SW480 (cell line): ENCODE results near the gene COA6.
"Not testable (repeated sequence)": the region's sequence is repeated elsewhere in the genome, so short reads cannot be mapped to it uniquely, and the experiment has no call there.

Experiments used
- DNase-seq: peaks from one replicate; pipeline ENCODE4 v3.0.0-alpha.2; 2016; ENCODE audit warnings: low spot score

The COA6 gene, protein sequence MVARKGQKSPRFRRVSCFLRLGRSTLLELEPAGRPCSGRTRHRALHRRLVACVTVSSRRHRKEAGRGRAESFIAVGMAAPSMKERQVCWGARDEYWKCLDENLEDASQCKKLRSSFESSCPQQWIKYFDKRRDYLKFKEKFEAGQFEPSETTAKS

DNA sequence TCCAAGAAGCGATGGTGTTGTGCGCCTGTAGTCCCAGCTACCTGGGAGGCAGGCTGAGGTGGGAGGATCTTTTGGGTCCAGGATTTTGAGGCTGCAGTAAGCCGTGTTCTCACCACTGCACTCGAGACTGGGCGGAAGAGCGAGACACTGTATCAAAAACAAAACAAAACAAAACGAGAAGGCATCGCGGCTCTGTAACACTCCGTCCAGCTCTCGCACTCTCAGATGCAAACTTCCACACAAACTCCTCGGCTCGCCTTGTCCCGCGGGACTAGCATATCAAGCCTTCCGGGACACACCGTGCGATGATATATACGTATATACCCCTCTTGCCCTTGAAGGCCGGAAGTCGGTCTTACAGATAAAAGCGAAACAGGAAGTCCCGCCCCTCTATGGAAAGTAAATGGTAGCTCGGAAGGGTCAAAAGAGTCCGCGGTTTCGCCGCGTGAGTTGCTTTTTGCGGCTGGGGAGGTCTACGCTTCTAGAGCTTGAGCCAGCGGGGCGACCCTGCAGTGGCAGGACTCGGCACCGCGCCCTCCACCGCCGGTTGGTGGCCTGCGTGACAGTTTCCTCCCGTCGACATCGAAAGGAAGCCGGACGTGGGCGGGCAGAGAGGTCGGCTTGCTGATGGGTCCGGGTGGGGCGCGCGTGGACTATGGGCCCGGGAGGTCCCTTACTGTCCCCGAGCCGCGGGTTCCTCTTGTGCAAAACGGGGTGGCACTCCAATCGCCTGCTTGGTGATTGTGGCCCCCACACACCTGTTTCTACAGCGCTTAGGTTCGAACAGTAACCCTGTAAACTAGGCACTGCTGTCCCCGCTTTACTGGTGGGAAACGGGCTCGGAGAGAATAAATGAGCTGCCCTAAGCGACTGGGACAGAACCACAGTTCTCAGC is at the start of gene COA6:
Gene COA6 (plus strand): TSS at position 393 of the 895 bp plus-strand sequence. CDS start 11 bp downstream, at position 404.
- peak; percentile 97 for DNase-seq

DNA sequence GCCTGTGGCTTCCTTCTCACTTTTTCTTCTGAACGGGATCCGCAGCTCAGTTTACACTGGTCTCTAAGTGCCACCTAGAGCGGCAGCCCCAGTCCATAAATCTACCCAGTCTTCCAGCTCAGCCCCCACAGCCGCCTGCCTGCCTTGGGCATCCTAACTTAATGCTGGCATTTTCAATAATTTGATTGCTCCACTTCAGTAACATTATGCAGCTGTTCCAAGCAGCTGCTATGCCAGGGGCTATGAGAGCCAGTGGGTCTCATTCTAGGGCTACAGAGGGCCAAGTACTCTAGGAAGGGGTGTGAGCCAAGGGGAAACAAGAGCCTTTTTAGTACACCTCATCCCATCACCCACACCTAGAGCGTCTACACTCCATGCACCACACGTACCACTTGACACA is 48.4 kb upstream of the COA6 start:
- DNase-seq, result no peak

DNA sequence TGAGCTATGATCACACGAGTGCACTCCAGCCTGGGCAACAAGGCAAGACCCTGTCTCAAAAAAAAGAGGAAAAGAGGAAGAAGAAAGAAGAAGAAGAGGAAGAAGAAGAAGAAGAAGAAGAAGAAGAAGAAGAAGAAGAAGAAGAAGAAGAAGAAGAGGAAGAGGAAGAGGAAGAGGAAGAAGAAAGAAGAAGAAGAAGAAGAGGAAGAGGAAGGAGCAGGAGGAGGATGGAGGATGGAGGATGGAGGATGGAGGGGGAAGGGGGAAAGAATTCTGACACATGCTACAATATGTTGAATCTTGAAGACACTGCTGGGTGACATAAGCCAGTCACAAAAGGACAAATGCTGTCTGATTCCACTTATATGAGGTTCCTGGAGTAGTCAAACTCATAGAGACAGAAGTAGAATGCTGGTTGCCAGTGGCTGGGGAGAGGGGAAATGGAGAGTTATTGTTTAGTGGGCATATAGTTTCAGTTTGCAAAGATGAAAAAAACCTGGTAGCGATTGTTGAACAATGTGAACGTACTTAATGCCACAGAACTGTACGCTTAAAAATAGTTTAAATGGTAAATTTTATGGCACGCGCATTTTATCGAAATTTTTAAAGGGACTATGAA is 47.3 kb upstream of the COA6 start:
- no peak for DNase-seq

DNA sequence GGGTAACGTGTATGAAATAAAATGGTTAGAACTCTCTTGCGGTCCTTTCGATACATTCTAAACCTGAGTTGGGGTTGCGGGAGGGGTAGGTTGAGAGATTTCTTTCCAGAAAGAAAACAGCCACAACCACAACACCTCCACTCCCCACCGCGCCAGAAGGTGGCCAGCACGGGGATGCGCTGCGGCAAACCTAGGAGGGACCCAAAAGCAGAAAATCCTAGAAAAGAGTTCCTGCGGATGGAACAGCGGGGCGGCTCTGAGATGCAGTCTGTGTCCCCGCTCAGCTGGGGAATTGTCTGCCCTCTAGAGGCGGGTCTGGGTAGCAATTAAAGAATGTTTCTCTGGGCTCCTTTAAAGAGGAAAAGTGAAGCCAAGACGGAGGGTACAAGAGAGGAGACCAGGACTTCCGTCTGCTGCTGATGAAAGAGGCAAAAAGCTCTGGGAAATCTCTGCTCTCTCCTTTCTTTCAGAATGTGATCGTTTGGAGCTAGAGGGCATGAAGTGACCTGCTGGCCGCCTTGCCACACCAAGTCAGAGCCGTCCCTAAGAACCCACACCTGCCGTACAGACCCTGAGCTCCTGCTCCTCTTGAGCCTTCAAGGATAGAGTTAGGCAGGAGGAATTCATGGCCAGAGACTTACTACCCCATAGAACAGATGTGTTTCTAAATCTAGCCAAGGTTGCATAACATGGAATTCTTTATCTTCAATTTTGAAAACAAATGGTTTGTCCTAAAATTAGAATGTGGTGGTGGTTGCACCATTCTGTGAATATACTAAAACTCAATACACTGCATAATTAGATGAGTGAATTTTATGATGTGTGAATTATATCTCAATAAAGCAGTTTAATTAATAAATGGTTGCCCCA is 46.5 kb upstream of the COA6 start:
- DNase-seq, result peak; percentile 46

DNA sequence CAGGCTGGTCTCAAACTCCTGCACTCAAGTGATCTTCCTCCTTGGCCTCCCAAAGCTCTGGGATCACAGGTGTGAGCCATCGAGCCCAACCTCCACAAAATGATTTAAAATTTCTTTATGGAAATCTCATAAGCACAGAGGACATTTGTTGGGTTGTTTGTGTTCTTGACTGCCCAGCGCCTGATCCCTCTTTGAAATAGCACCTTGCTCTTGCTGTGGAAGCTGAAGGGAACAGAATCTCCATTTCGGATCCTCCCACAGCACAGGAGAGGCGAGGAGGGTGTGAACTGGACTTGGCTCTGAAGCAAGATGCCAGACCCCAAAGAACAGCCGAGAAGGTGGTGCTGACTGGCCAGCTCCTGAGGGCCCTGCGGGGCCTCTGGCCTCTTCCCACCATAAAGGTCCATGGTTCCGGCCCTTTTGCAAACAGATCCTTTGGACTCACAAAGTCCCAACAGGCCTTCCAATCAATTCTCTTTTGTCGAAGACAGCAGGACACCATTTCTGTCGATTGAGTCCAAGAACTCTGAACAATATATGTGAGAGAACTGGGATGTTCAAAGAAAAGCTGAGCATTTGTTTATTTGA is 45.6 kb upstream of the COA6 start:
- DNase-seq, result no peak

DNA sequence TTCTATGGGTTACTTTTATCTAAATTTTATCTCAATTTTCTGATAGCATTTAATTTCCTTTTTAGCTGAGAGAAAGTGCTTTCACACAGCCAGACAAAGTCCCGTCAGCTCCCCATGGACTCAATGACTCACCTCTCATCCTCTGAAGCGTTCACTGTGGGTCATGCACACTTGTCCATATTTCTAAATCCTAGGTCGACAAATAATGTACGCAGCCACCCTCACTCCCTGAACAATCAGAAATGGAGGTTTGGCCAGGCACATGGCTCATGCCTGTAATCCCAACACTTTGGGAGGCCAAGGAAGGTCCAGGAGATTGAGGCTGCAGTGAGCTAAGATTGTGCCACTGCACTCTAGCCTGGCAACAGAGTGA is 42.4 kb upstream of the COA6 start:
- DNase-seq, result no peak

DNA sequence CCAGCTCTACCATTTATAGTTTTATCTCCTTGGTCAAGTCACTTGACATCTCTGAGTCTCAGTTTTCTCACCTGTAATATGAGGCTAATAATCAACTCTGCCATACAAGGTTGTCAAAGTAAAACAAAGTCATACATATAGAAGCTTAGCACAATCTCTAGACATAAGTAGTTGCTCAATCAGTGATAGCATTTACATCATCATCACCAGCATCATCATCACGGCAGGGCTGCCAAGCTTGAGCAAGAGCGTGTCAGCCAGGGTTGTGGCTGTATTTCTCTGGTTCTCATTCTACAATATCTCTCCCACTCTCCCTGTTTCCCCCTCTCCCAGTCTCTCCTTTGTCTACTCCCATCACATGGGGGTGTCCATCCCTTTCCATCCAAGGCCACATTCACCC is 41.7 kb upstream of the COA6 start:
- DNase-seq, result no peak

DNA sequence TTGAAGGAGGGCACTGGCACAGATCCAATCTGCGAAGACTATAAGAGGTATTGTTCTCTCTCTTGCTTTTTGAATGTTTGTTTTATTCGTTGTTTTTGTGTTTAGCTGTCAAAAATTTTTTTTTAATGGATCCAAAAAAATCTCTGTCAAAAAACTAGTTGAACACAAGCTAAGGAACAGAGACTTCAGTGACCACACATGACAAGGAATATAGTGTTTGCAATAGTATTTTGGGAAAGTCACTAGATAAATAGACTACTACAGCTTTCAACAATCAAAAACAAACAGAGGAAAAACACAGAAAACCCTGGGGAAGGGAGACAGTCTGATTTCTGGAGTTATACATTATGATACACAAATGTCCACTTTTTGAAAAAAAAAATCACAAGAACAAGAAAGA is 36.9 kb upstream of the COA6 start:
- DNase-seq, result no peak

DNA sequence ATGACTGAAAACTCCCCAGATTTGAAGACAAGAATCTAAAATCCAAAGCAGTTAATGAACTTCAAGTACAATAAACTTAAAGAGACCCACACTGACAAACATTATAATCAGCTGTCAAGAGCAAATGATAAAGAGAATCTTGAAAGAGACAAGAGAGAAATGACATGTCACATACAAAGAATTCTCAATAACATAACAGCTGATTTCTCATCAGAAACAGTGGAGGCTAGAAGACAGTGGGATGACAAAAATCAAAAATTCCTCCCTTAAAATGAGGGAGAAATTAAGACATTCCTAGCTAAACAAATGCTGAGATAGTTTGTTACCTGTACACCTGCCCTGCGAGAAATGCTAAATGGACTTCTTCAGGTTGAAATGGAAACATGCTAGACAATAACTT is 36.0 kb upstream of the COA6 start:
- DNase-seq, result no peak

DNA sequence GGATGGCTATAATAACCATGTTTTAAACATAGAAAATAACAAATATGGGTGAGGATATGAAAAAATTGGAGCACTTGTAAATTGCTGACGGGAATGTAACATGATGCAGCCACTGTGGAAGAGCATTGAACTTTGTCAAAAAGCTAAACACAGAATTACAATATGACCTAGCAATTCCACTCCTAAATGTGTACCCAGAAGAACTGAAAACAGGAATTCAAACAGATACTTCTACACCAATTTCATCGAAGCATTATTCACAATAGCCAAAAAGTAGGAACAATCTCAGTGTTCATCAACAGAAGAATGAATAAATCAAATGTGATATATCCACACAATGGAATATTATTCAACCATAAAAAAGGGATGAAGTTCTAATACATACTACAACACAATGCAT is 32.7 kb upstream of the COA6 start:
- DNase-seq, result no peak

DNA sequence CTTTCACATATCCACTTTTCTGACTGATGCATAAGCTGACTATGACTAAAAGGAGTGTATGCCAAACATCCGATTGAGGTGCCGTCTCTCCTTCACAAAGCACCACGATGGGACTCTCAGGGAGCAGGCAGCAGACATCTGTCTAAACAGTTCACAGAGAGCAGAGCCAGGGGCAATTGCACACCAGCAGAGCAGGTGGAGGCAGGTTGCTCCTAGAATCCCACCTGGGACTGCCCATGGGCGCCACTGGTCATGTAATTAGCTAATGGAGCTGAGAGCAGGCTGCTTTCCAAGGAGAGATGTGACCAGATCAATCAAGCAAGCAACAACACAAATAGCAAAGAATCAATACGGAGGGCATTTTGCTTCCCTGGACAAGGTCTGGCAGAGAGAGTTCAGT is 30.5 kb upstream of the COA6 start:
- DNase-seq, result no peak

DNA sequence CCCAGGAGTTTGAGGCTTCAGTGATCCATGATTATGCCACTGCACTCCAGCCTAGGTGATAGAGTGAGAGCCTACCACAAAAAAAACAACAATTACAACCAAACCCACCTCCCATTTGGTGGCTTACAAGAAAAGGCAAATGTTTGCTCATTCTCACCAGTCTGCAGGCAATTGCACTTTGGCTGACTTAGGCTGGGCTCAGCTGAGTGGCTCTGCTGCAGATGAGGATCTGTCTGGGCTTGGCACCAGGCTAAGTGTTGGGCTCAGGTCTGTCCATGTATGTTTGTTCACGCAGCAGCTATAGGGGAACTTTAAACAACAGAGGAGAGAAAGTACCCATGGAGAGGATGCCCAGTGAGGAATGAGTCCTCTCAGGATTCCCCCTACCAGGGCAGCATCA is 28.0 kb upstream of the COA6 start:
- DNase-seq, result no peak

DNA sequence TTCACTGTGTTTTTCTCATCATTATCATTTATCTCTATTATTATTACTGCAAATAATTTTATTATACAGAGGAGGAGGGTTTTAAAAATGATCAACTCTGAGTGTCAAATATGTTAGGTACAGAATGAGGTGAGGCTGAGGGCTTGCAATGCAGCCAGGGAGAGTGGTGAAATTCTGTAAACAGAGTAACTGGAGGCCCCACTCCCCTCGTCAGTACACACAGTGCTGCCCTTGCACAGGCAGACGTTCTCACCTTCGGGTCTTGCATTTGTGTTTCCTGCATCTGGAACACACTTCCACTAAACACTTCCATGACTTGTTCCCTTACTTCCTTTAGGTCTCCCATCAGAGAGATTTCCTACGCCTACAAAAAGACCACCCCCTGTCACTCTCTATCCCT is 24.3 kb upstream of the COA6 start:
- DNase-seq, result no peak

DNA sequence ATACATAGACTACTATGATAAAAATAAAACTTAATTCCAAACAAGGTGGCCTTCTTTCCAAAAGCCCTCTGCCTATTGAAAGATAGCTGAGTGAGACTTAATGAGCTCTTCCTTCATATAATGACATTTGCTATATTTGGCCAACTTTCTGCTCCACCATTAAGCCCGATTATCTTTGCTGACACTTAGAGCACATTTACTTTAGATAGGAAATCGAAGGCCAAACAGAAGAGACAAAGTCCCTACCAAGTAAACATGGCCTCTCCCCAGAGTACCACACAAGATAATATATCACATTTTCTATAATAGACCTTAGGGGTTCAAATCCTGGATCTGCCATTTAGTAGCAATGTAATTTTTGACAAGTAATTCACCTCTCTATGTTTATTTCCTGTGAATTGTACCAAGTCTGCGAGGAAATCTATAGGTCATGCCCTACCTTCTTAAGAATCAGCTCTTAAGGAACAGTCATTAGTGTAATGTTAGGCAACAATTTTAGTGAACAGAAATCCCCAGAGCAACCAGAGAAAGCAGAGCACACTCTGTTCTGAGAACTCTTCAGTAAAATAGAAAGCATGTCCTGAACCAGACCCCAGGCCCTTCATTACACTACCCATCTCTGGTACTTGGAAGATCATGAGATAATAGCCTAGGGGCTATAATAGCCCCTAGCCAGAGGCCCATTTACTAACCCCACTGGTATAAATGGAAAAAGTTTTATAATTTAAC is 17.3 kb upstream of the COA6 start:
- no peak for DNase-seq

DNA sequence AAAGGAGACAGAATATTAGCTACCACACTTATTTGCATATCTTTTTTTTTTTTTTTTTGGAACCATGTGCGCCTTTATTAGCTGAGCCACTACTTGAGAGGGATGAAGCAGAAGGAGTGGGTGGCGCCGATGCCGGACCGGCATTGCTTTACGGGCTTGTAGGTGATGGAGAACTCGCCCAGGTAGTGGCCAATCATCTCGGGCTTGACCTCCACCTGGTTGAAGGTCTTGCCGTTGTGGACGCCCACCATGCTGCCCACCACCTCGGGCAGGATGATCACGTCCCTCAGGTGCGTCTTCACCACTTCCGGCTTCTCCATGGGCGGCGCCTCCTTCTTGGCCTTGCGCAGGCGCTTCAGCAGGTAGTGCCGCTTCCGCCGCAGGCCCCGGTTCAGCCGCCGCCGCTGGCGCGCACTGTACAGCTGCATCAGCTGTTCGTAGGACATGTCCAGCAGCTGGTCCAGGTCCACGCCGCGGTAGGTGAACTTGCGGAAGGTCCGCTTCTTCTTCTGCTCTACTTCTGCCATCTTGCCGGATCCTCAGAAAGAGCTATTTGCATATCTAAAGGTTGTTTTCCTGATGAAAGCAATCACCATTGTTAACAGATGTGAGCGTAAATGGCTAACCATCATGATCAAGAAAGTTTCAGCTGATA is 16.5 kb upstream of the COA6 start:
- not testable (repeated sequence) for DNase-seq

DNA sequence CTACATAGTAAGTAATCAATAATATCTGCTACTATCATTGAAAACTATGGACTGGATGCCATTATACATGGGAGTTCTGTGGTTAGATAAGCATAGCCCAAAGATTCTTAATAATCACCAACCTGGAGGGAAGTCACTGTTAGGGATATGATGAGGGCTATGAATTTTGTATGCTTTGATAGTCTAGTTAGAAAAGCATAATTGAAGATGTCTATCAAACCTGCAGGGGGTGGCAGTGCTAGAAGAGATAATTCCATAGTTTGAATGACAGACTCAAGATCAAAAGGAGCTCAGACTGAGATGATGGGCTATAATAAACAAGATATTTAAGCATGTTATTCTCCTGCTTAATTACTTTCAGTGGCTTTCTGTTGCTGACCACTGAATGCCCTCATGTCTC is 15.4 kb upstream of the COA6 start:
- DNase-seq, result no peak

DNA sequence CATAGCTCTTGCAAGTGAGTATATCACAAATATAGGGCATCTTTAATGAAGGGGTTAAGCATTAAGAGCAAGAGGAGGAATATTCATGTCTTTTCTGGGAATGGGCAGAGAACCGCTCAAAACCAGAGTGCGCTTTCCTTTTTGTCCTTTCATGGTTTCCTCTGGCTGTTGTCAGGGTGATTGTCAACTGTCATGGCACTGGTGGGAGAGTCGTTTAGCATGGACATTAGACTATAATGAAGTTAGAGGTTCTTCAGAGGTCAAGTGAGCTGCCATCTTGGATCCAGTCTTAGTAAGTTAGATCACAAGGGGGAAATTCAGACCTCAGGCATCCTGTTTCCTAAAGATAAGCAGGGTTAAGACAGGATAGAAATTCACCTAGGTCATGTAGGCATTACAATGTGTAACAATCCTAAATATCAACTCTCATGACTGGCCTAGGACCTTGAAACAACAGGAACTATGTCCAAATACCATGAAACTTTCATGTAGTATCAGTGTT is 12.1 kb upstream of the COA6 start:
- DNase-seq, result no peak

DNA sequence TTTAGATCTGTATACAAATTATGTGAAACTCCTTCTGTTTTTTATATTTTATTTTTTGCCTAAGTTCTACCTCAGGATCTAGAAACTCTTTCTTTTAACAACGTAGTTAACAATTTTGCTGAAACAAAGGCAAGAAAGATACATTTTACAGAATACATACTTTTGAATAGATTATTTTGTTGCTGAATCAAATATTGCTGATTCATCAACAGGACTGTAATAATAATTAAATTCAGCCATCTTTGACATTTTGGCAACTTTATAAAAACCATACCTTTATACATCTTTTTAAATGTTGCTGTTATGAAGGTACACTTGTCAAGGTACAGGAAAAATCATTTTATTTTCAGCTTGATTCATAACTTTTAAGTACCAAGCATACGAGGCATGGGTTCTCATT is 10.7 kb upstream of the COA6 start:
- no peak for DNase-seq

DNA sequence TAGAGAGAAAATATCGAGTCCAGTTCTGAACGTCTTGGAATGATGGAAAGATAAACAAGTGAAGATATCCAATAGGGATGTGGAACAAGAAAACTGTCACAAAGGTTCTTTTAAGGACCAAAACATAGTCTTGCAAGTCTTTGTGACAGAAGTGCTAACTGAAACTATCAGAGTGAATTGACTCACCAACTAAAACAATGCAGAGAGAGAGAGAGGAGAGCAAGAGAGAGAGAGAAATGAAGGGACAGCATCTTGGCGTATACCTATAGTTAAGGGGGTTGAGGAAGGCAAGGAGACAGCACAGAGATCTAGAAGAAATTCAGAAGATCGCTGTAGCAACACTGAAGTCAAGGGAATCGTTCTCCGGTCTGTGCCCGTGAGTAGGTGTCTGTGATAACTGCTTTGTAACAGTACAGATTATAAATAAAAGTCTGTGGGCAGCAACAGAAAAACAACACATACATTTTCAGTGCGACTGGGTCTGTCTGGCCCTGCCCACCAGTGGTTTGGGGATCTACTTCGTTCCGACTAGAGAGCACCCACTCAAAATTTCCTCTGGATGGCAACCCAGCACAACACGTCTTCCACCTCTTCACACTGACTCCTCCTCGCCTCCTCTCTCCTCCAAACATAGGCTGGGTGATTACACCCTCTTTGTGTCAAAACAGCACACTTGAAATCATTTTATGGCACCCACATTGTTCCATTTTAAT is 4.8 kb upstream of the COA6 start:
- no peak for DNase-seq

DNA sequence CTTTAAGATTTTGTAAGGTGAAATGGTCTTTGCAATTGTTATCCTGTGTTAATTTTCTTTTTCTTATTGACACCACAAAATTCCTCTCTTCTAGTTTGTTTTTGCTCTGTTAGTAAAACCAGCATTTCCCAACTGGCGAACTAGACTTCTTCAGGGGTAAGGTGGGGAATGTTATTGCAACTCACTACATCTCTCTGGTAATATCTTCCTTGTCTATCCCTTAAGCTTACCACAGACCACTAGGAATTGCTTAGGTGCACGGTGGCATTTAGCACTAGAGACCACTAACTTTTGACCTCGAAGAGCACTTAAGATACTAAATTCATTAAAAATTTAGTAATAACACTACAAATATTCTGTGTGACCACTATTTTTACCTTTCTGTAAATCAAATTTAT is 4.2 kb upstream of the COA6 start:
- no peak for DNase-seq
